Measurements from ENCODE around the gene KIF6. TPM values are rescaled to one million over a fixed set of nuclear protein-coding genes. Genes with fewer than 3 reads are reported as not detected.

KIF6 gene
- polyA plus RNA-seq, 4 donors, result 0.18 to 1.2 TPM; not detected in 2

DNA sequence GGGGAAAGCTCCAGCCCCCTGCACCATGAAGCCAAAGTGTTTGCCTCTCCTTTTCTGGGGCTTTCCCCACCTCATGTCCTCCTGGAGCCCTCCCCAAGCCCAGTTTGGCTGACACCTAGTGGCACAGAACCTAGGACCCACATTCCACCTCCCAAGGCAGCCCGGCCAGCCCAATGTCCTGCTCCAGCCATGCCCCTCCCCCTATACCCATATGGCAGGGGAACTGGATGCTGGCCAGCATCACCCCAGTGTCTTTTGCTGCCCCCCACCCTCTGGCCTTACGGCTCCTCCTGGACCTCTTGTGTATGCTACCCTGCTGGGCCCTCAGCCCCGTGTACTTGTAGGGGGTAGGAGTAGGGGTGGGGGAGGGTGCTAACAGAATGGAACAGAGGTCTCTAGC is 170.1 kb downstream of the KIF6 start:
- no peak for DNase-seq
- no peaks in the 10 kb centered on the region for H3K36me3 ChIP-seq (ENCODE audit: control insufficient read depth in 3 of 3, insufficient read depth in 2 of 3, low read depth in 1 of 3, low read length in 3 of 3)
- no peak overlapping the region for H3K27ac ChIP-seq (ENCODE audit: low read depth in 1 of 3, low read length in 2 of 3)
- WGBS, 3 donors, result 78 to 91% (median 83%) methylated on average over 3 of the region's 3 CpGs
- FAIRE-seq, result no peak
- no peaks in the 10 kb centered on the region for H3K27me3 ChIP-seq (ENCODE audit: control insufficient read depth in 3 of 3, insufficient read depth in 3 of 3, low read length in 3 of 3)
- no peak overlapping the region for H3K4me3 ChIP-seq (ENCODE audit: low read depth in 1 of 3, low read length in 3 of 3)
- no peaks in the 10 kb centered on the region for H3K9me3 ChIP-seq (ENCODE audit: control insufficient read depth in 2 of 2, insufficient read depth in 1 of 2, low read depth in 1 of 2, low read length in 1 of 2)
- H3K4me1 ChIP-seq (ENCODE audit: control insufficient read depth in 3 of 3, insufficient read depth in 2 of 3, low read depth in 1 of 3, low read length in 2 of 3), result no peaks in the 10 kb centered on the region

DNA sequence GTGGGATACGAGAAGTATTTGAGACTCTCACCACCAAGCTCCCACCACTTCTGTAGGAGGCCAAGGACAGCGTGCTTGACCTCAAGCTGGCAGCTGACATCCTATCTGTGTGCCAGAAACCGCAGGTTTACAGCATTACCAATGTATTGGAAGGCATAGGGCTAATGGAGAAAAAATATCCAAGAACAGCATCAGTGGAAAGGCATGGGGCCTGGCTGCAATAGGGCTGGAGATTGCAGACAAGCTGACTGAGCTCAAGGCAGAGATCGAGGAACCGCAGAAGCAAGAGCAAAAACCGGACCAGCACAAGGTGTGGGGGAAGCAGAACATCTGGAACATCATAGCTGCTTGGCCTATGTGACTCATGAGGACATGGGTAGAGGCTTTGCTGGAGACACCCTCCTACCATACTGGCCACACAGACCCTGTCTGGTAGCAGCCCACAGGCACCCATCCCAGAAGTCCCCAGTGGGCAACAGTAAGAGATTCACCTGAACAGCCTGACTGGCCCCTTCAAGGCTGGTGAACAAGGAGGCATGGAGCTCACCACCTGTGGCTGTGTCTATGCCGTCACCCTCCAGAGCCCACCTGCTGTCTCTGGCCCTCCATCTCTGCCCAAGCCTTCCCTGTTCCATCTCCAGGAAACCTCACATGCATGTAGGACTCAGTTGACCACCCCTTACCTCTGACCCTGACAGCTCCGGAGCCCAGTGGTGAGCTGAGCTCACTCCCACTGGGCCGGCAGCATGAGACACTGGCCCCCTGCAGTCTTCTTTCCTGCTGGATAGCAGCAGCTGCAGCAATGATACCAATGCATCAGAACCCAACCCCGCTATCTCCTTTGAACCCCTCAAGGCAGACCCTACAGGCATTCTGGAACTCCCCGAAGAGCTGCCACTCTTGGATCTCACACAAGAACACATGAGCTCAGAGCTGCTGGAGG is 171.1 kb downstream of the KIF6 start:
- no peak for DNase-seq
- no peaks in the 10 kb centered on the region for H3K4me1 ChIP-seq (ENCODE audit: control insufficient read depth in 3 of 3, insufficient read depth in 2 of 3, low read depth in 1 of 3, low read length in 2 of 3)
- no peak overlapping the region for H3K4me3 ChIP-seq (ENCODE audit: low read depth in 1 of 3, low read length in 3 of 3)
- H3K9me3 ChIP-seq (ENCODE audit: control insufficient read depth in 2 of 2, insufficient read depth in 1 of 2, low read depth in 1 of 2, low read length in 1 of 2), result no peaks in the 10 kb centered on the region
- H3K27me3 ChIP-seq (ENCODE audit: control insufficient read depth in 3 of 3, insufficient read depth in 3 of 3, low read length in 3 of 3), result no peaks in the 10 kb centered on the region
- 85 to 90% (median 86%) methylated on average over 11 of the region's 11 CpGs for WGBS, 3 donors
- no peaks in the 10 kb centered on the region for H3K36me3 ChIP-seq (ENCODE audit: control insufficient read depth in 3 of 3, insufficient read depth in 2 of 3, low read depth in 1 of 3, low read length in 3 of 3)
- no peak overlapping the region for H3K27ac ChIP-seq (ENCODE audit: low read depth in 1 of 3, low read length in 2 of 3)
- FAIRE-seq, result no peak

DNA sequence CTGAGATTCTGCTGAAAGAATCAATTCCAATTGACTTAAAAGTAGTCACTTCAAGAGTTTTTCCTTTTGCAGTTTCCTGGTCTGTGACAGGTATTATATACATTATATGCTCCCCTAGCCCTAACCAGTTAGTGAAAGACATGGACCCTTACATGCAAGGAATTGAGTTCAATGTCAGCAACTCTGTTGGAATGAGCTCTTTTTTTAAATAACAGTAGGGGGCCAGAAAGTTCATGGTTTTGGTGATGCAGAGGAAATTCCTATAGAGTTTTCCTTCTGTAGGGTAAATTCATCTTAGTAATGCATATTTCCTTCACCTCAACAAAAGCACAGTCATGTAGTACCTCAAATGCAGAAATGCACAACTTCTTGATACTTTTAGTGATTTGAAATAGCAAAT is 172.2 kb downstream of the KIF6 start:
- H3K4me1 ChIP-seq (ENCODE audit: control insufficient read depth in 3 of 3, insufficient read depth in 2 of 3, low read depth in 1 of 3, low read length in 2 of 3), result no peaks in the 10 kb centered on the region
- no peaks in the 10 kb centered on the region for H3K27me3 ChIP-seq (ENCODE audit: control insufficient read depth in 3 of 3, insufficient read depth in 3 of 3, low read length in 3 of 3)
- no peak overlapping the region for H3K27ac ChIP-seq (ENCODE audit: low read depth in 1 of 3, low read length in 2 of 3)
- no peaks in the 10 kb centered on the region for H3K9me3 ChIP-seq (ENCODE audit: control insufficient read depth in 2 of 2, insufficient read depth in 1 of 2, low read depth in 1 of 2, low read length in 1 of 2)
- DNase-seq, result no peak
- H3K4me3 ChIP-seq (ENCODE audit: low read depth in 1 of 3, low read length in 3 of 3), result no peak overlapping the region
- no peaks in the 10 kb centered on the region for H3K36me3 ChIP-seq (ENCODE audit: control insufficient read depth in 3 of 3, insufficient read depth in 2 of 3, low read depth in 1 of 3, low read length in 3 of 3)
- no peak for FAIRE-seq

- no peak overlapping the region for H3K27ac ChIP-seq (ENCODE audit: low read depth in 1 of 3, low read length in 2 of 3)
- no peaks in the 10 kb centered on the region for H3K27me3 ChIP-seq (ENCODE audit: control insufficient read depth in 3 of 3, insufficient read depth in 3 of 3, low read length in 3 of 3)
- no peaks in the 10 kb centered on the region for H3K4me1 ChIP-seq (ENCODE audit: control insufficient read depth in 3 of 3, insufficient read depth in 2 of 3, low read depth in 1 of 3, low read length in 2 of 3)
- DNase-seq (no peak), FAIRE-seq (no peak)
- no peaks in the 10 kb centered on the region for H3K36me3 ChIP-seq (ENCODE audit: control insufficient read depth in 3 of 3, insufficient read depth in 2 of 3, low read depth in 1 of 3, low read length in 3 of 3)
- WGBS, 3 donors, result 71 to 76% (median 71%) methylated on average over 2 of the region's 2 CpGs
- no peak overlapping the region for H3K4me3 ChIP-seq (ENCODE audit: low read depth in 1 of 3, low read length in 3 of 3)
- no peaks in the 10 kb centered on the region for H3K9me3 ChIP-seq (ENCODE audit: control insufficient read depth in 2 of 2, insufficient read depth in 1 of 2, low read depth in 1 of 2, low read length in 1 of 2)
These were observed 175.0 kb downstream of the KIF6 start for GRCh38 chr6:39550191-39550590.

GRCh38 chr6:39546731-39547130 is 178.5 kb downstream of the KIF6 start:
- no peaks in the 10 kb centered on the region for H3K27me3 ChIP-seq (ENCODE audit: control insufficient read depth in 3 of 3, insufficient read depth in 3 of 3, low read length in 3 of 3)

DNA sequence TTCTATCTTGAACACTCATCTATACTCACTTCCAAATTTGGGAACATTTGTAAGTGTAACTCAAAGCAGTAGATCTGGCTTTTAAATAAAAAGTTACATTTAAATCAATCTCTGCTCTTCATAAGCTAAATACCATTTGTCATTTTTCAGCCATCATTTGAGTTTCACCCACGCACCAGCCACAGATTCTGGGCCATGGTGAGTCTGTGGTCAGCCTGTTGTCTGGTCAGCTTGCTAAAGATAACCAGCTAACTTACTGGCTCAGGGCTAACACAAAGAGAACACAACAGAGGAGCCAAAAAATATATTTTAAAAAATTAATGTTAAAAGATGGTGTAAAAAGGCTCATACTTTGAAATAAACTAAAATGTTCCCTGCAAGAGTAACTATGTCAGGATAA is 181.3 kb downstream of the KIF6 start:
- DNase-seq (no peak), FAIRE-seq (no peak)
- WGBS, 3 donors, result 66 to 88% (median 70%) methylated on average over 1 of the region's 1 CpG
- no peaks in the 10 kb centered on the region for H3K36me3 ChIP-seq (ENCODE audit: control insufficient read depth in 3 of 3, insufficient read depth in 2 of 3, low read depth in 1 of 3, low read length in 3 of 3)
- no peaks in the 10 kb centered on the region for H3K9me3 ChIP-seq (ENCODE audit: control insufficient read depth in 2 of 2, insufficient read depth in 1 of 2, low read depth in 1 of 2, low read length in 1 of 2)
- no peaks in the 10 kb centered on the region for H3K27me3 ChIP-seq (ENCODE audit: control insufficient read depth in 3 of 3, insufficient read depth in 3 of 3, low read length in 3 of 3)
- H3K4me3 ChIP-seq (ENCODE audit: low read depth in 1 of 3, low read length in 3 of 3), result no peak overlapping the region
- H3K4me1 ChIP-seq (ENCODE audit: control insufficient read depth in 3 of 3, insufficient read depth in 2 of 3, low read depth in 1 of 3, low read length in 2 of 3), result no peaks in the 10 kb centered on the region
- no peak overlapping the region for H3K27ac ChIP-seq (ENCODE audit: low read depth in 1 of 3, low read length in 2 of 3)

More at GRCh38 chr6:39546731-39547130, 178.5 kb downstream of the KIF6 start:
- Histone ChIP-seq H3K4me1 (ENCODE audit: control insufficient read depth in 3 of 3, insufficient read depth in 2 of 3, low read depth in 1 of 3, low read length in 2 of 3) (no peaks in the 10 kb centered on the region), H3K27ac (ENCODE audit: low read depth in 1 of 3, low read length in 2 of 3) (no peak overlapping the region), H3K9me3 (ENCODE audit: control insufficient read depth in 2 of 2, insufficient read depth in 1 of 2, low read depth in 1 of 2, low read length in 1 of 2) (no peaks in the 10 kb centered on the region), H3K4me3 (ENCODE audit: low read depth in 1 of 3, low read length in 3 of 3) (no peak overlapping the region), H3K36me3 (ENCODE audit: control insufficient read depth in 3 of 3, insufficient read depth in 2 of 3, low read depth in 1 of 3, low read length in 3 of 3) (no peaks in the 10 kb centered on the region)
- no peak for FAIRE-seq
- 27 to 49% (median 38%) methylated on average over 2 of the region's 2 CpGs for WGBS, 3 donors
- DNase-seq, result no peak

DNA sequence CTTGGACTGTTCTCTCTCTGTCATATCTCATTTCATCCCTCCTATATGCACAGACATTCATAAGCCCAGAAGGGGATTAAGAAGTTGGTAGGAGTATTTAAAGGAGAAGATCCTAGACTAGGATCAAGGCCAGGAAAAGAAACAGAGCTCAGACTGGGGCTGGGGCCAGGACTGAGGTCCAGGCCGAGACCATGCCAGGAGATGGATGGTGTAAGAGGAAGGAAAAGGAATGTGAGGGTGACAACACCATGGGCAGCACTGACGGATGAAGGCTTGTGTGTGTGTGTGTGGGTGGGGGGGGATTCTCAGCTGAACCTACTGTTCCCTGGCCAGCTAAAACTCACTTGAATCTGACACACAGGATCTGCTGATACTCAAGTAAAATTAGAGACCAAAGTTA is 182.1 kb downstream of the KIF6 start:
- FAIRE-seq (no peak), DNase-seq (no peak)
- Histone ChIP-seq H3K4me3 (ENCODE audit: low read depth in 1 of 3, low read length in 3 of 3) (no peak overlapping the region), H3K4me1 (ENCODE audit: control insufficient read depth in 3 of 3, insufficient read depth in 2 of 3, low read depth in 1 of 3, low read length in 2 of 3) (no peaks in the 10 kb centered on the region), H3K36me3 (ENCODE audit: control insufficient read depth in 3 of 3, insufficient read depth in 2 of 3, low read depth in 1 of 3, low read length in 3 of 3) (no peaks in the 10 kb centered on the region), H3K27me3 (ENCODE audit: control insufficient read depth in 3 of 3, insufficient read depth in 3 of 3, low read length in 3 of 3) (no peaks in the 10 kb centered on the region), H3K9me3 (ENCODE audit: control insufficient read depth in 2 of 2, insufficient read depth in 1 of 2, low read depth in 1 of 2, low read length in 1 of 2) (no peaks in the 10 kb centered on the region), H3K27ac (ENCODE audit: low read depth in 1 of 3, low read length in 2 of 3) (no peak overlapping the region)
- 59 to 70% (median 60%) methylated on average over 2 of the region's 2 CpGs for WGBS, 3 donors

DNA sequence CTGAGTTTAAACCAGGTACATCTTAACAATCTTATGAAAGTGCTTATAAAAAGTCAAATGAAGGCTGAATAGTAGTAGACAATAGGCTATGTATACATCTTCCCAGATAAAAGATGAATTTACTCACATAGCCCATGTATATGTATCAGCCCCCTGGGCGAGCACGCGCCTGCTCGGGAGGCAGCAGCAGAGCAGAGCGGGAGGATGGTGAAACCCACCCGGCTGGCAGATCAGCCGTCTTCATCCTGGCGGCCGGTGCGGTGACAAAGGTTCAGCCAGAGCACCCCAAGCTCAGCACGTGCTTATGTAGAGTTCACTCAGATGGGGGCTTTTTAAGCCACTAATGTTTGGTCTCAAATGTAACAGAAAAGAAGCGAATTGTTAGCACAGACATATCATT is 184.8 kb downstream of the KIF6 start:
- no peaks in the 10 kb centered on the region for H3K4me1 ChIP-seq (ENCODE audit: control insufficient read depth in 3 of 3, insufficient read depth in 2 of 3, low read depth in 1 of 3, low read length in 2 of 3)
- no peaks in the 10 kb centered on the region for H3K36me3 ChIP-seq (ENCODE audit: control insufficient read depth in 3 of 3, insufficient read depth in 2 of 3, low read depth in 1 of 3, low read length in 3 of 3)
- H3K27me3 ChIP-seq (ENCODE audit: control insufficient read depth in 3 of 3, insufficient read depth in 3 of 3, low read length in 3 of 3), result no peaks in the 10 kb centered on the region
- no peak overlapping the region for H3K27ac ChIP-seq (ENCODE audit: low read depth in 1 of 3, low read length in 2 of 3)
- WGBS, 3 donors, result 91 to 92% (median 91%) methylated on average over 12 of the region's 12 CpGs
- no peak overlapping the region for H3K4me3 ChIP-seq (ENCODE audit: low read depth in 1 of 3, low read length in 3 of 3)
- FAIRE-seq (no peak), DNase-seq (no peak)
- no peaks in the 10 kb centered on the region for H3K9me3 ChIP-seq (ENCODE audit: control insufficient read depth in 2 of 2, insufficient read depth in 1 of 2, low read depth in 1 of 2, low read length in 1 of 2)

All from small intestine (tissue), 7 donors.